HL-60/S4 treated with phorbol 12-myristate 13-acetate at 8.2 ng/mL for 4 days and 3 days (cell line): ENCODE data around the gene MGRN1.

Experiments
- in situ Hi-C: fragments of 300-500 bp; cut with MboI; formaldehyde crosslinking; loops from 2 replicates; pipeline ENCODE4 v1.15.0; 2022; ENCODE audit warnings: low sequenced_read_pairs

MGRN1 gene

DNA sequence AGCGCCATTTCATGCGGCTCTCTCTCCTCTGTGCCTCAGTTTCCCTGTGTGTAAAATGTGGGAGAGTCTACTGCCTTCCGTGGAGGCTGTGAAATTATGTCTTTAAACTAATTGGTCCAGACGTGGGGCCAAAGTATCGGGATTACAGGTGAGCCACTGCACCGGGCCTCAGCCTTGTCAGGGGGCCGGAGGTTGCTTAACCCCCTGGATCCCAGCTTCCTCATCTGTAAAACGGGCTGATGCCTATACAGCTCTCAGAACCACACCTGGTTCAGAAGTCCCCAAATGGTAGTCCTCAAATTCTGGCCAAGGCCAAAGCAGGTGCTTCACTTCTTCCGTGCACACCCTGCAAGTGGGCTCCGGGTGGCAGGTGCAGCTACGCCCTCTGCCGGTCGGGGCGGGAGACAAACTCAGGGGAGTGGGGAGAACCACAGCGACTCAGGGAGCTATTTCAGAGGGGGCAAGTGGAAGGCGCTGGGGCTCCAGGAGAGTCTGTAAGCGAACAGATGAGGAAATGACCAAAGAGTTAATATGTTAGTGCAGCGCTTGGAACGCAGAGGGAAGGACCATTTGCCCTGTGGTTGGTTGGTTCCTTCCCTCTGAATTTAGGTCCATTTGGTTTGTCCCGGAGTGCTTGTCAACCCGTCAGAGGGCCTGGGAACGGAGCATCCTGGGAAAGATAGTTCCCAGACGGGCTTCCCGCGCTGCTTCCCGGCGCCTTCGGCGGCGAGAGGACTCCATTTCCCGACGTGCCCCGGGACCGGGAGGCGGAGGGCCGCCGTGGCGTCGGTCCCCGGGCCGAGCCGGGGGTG lies at the start of gene MGRN1:
MGRN1 (plus strand) TSS at position 812 of the 812 bp plus-strand sequence. CDS start 135 bp downstream, outside the sequence.
- in situ Hi-C loops, result no loop called here

- in situ Hi-C loops, result no loop called here
These were observed 49.5 kb upstream of the MGRN1 start for GRCh38 chr16:4574919-4575705.

- in situ Hi-C loops, result no loop called here
These were observed 48.6 kb upstream of the MGRN1 start for GRCh38 chr16:4576008-4576407.

- in situ Hi-C loops, result no loop called here
These were observed 45.6 kb upstream of the MGRN1 start for GRCh38 chr16:4578961-4579530.

DNA sequence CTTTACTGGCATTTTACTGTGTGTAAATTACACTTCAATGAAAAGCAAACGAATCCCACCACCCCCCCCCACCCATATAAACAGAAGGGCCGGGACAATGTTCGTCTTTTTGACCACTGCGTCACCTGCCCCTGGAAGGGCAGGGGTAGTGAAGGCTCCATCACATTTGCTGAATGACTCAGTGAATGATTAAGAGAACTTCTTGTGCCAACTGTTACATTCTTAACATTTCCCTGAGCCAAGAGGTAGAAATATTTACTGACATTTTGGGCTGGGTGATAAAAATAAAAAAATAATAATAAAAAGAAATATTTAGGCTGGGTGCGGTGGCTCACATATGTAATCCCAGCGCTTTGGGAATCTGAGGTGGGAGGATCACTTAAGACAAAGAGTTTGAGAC lies 44.4 kb upstream of the MGRN1 start:
- in situ Hi-C loops, result no loop called here

DNA sequence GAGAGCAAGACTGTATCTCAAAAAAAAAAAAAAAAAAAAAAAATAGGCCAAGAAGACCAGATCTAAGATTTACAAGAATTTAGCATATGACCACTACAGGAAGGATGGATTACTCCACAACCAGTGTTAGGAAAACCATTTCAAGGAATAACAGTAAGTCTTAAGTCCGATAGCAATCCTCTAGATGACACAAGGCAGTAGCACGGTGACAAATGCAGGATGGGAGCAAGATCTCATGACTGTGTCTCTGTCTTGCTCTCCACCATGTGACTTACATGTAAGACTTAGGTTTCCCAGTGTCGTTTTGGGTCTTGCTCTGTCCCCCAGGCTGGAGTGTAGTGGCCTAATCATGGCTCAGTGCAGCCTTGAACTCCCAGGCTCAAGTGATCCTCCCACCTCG lies 40.7 kb upstream of the MGRN1 start:
- in situ Hi-C loops, result no loop called here

DNA sequence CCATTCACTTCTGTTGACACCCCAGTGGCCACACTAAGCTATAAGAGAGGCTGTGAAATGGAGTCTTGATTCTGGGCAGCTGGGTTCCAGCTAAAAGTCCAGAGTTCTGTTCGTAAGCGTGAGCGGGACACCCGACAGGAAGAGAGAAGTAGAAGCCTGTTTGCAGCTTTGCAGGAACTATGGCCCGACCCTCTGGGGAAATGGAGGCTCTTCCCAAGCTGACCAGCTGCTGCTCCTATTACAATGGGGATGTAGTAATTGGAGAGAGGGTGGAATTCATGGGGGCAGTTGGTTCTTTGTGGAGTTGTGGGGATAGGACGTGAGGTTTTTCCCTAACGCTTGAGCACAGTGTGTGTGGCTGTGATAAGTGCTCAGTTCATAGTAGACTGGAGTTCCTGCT lies 38.3 kb upstream of the MGRN1 start:
- in situ Hi-C loops, result no loop called here

GRCh38 chr16:4588386-4588785 lies 36.2 kb upstream of the MGRN1 start:
- in situ Hi-C loops, result no loop called here

- in situ Hi-C loops, result no loop called here
These were observed 35.7 kb upstream of the MGRN1 start for GRCh38 chr16:4588961-4589360.

DNA sequence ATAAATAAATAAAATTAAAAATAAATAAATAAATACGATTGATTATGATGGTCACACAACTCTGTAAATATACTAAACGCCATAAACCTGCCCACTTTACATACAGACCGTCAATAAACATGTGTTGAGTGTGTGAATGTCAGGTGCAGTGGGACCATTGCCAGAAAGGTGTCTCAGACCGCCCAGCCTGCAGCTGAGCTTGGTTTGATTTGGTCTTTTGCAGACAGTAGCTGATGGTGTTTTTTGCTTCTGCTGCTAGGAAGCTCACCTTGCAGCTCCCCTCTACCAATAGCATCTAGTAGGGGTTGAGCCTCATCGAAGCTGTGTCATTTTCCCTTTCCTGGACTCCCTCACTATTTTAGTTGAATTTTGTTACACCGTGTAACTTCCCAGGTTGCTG lies 33.4 kb upstream of the MGRN1 start:
- in situ Hi-C loops, result no loop called here

GRCh38 chr16:4591706-4592470 lies 32.7 kb upstream of the MGRN1 start:
- in situ Hi-C loops, result no loop called here

DNA sequence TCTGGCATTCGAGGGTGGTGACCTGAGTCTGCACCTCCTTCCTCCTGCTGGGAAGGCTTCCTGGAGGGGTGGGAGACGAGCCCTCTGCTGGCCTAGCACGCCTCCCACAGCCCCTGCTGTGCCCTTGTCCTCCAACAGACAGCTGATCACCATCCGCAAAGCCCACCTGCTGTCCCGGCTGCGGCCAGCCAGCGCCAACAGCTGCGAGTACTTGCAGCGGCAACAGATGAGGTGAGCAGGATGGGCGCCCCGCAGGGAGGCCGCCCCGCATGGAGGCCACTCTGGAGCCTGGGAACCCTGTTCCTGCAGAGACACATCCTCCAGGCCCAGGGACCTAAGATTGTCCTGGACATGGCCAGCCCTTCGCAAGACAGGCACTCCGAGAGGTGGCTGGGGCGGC lies 31.5 kb upstream of the MGRN1 start:
- in situ Hi-C loops, result no loop called here

- in situ Hi-C loops, result no loop called here
These were observed 29.9 kb upstream of the MGRN1 start for GRCh38 chr16:4594433-4595410.

- in situ Hi-C loops, result no loop called here
These were observed 27.5 kb upstream of the MGRN1 start for GRCh38 chr16:4597174-4597573.

DNA sequence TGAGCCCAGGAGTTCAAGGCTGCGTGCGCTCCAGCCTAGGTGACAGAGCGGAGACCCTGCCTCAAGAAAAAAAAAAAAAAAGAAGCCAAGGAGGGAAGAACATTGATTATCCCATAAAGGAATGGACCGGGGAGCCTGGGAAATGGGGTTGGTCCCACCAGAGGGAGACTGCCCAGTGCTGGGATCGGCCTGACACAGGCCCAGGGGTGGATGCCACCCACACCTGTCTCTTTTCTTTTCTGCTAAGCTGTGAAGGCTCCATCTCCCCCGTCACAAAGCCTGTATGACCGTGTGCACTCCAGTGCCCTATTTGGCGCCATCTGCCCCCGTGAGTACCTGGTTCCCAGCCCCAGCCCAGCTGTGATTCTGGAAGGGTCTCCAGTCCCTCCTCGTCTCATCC lies 25.6 kb upstream of the MGRN1 start:
- in situ Hi-C loops, result no loop called here

GRCh38 chr16:4599545-4599944 lies 25.1 kb upstream of the MGRN1 start:
- in situ Hi-C loops, result no loop called here

- in situ Hi-C loops, result no loop called here
These were observed 23.4 kb upstream of the MGRN1 start for GRCh38 chr16:4601036-4601863.

DNA sequence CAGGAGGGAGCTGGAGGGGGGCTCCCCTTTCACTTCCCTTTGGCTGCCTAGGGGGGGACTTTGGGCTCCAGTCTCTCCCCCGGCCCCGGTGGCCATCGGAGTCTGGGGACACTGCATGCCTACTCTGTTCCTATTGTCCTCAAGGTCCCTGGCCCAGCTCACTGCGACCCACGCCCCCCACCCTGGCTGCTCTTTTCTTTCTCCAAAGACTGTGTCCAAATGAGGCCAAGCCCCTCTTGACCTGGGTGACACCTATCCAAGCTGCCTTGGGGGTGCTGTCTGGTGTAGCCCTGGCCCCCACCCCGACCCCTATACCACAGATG lies 22.8 kb upstream of the MGRN1 start:
- in situ Hi-C loops, result no loop called here

DNA sequence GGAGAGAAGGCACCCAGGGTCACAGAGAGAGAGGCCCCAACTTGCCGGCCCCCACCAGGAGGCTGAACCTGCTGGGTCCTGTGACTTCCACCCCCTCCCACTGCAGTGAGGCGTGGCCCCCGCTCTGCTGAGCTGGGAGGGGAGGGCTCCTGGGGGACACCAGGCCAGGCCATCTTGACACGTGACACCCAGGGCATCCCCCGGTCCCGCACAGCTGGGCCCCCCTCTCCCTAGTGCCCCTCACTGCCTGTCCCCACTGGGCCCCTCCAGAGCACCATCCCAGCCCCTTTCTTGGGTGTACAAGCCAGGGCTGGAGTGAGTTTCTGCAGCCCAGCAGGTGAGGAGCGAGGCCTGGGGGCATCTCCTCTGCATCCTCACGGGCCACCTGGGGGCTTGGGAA lies 22.3 kb upstream of the MGRN1 start:
- in situ Hi-C loops, result no loop called here
